ENCODE measurements around the gene RTTN. TPM values are rescaled to one million over a fixed set of nuclear protein-coding genes. Genes with fewer than 3 reads are reported as not detected.

Gene RTTN
- total RNA-seq, 1 donor from 2014 or later = 8.8 TPM

GRCh38 chr18:69953191-69953590 is 252.3 kb downstream of the RTTN start:
- H3K27me3 Mint-ChIP-seq (ENCODE audit: unreplicated experiment) = no peaks in the 10 kb centered on the region
- H3K4me1 Mint-ChIP-seq (ENCODE audit: unreplicated experiment) = peaks cover 11% of the 10 kb centered on the region
- no peaks in the 10 kb centered on the region for H3K36me3 Mint-ChIP-seq (ENCODE audit: unreplicated experiment)
- H3K27ac Mint-ChIP-seq (ENCODE audit: unreplicated experiment) = no peak overlapping the region
- TF ChIP-seq, protein P1, sequence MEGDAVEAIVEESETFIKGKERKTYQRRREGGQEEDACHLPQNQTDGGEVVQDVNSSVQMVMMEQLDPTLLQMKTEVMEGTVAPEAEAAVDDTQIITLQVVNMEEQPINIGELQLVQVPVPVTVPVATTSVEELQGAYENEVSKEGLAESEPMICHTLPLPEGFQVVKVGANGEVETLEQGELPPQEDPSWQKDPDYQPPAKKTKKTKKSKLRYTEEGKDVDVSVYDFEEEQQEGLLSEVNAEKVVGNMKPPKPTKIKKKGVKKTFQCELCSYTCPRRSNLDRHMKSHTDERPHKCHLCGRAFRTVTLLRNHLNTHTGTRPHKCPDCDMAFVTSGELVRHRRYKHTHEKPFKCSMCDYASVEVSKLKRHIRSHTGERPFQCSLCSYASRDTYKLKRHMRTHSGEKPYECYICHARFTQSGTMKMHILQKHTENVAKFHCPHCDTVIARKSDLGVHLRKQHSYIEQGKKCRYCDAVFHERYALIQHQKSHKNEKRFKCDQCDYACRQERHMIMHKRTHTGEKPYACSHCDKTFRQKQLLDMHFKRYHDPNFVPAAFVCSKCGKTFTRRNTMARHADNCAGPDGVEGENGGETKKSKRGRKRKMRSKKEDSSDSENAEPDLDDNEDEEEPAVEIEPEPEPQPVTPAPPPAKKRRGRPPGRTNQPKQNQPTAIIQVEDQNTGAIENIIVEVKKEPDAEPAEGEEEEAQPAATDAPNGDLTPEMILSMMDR (IDR thresholded peaks at IDR 0.05) = no peak
- H3K9me3 Mint-ChIP-seq (ENCODE audit: unreplicated experiment) = peaks cover 12% of the 10 kb centered on the region
- no peak overlapping the region for H3K4me3 Mint-ChIP-seq (ENCODE audit: unreplicated experiment)
- DNase-seq (ENCODE audit: extremely low spot score, unreplicated experiment) = no peak

Other genes starting within 250 kb of the RTTN start
- gene SOCS6, start 83.4 kb upstream of the RTTN start, total RNA-seq = 19.4 and 19.9 TPM in 2 replicates